GM18499 (cell line): Measurements from ENCODE around the gene MATK.
A peak's percentile ranks its signal among the peaks of the same experiment; 100 is the strongest.
"Not testable (repeated sequence)": the region's sequence is repeated elsewhere in the genome, so short reads cannot be mapped to it uniquely, and the experiment has no call there.

ENCODE experiments used
- ATAC-seq: cut with Tn5 transposase; IDR thresholded peaks from one replicate; pipeline ENCODE4 v1.9.1; 2021; ENCODE audit warnings: moderate number of reproducible peaks; ENCODE audit not compliant: insufficient read depth, unreplicated experiment

The MATK gene

DNA sequence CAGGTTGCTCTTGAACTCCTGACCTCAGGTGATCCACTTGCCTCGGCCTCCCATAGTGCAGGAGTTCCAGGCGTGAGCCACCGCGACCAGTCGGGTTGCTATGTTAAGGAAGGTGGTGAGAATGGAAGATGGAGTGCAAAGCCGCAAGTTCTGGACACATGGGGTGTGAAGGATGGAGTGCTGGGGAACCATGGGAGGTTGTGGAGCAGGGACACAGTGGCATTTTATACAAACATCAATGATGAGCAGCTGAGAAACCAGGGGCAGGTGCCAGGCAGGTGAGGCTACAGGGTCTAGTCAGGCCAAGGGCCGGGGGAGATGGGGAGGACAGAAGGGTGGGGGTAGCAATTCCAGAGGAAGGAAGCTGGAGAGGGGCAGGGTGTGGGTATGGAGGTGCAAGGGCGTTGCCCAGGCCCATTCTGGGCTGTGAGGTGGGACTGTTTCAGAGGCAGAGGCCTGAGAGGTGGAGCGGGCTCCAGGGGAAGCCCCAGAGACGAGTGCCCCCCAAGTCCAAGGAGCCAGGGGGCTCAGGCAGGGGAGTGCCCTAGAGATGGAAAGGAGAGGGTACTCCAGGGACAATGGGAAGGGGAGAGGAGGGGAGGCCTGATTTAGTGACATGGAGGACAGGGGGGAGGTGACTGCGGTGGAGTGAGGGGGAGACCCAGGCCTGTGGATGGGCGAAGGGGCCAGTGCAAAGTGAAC, 12.2 kb downstream of the MATK start:
- no peak for ATAC-seq

DNA sequence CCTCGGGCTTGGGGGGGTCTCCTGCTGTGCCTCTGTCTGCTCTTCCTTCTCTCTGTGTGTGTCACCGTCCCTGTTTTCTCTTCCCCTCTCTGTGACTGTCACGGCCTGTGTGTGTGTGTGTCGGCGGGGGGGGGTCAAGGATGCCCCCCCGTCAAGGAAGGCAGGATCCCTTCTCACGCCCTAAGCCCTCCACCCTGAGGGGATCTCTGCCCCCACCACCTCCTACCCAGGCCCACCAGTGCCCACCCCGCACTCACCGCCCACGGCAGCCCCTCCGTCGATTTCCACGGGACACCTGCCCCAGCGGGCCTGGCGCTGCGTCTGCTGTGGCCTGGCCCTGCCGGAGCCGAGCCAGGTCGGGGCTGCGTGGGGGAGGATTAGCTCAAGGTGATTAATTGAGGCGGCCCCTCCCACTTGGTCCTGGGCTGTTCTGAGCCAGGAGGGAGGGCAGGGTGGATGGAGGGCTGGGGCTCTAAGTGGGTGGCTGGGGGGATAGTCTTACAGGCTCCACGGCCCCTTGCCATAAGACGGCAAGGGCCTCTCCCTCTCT, 14.2 kb downstream of the MATK start, which contains the start of gene RAX2:
Gene RAX2 (minus strand): TSS at position 323 of the 550 bp plus-strand sequence. CDS start 486 bp downstream, outside the sequence.
- no peak for ATAC-seq

DNA sequence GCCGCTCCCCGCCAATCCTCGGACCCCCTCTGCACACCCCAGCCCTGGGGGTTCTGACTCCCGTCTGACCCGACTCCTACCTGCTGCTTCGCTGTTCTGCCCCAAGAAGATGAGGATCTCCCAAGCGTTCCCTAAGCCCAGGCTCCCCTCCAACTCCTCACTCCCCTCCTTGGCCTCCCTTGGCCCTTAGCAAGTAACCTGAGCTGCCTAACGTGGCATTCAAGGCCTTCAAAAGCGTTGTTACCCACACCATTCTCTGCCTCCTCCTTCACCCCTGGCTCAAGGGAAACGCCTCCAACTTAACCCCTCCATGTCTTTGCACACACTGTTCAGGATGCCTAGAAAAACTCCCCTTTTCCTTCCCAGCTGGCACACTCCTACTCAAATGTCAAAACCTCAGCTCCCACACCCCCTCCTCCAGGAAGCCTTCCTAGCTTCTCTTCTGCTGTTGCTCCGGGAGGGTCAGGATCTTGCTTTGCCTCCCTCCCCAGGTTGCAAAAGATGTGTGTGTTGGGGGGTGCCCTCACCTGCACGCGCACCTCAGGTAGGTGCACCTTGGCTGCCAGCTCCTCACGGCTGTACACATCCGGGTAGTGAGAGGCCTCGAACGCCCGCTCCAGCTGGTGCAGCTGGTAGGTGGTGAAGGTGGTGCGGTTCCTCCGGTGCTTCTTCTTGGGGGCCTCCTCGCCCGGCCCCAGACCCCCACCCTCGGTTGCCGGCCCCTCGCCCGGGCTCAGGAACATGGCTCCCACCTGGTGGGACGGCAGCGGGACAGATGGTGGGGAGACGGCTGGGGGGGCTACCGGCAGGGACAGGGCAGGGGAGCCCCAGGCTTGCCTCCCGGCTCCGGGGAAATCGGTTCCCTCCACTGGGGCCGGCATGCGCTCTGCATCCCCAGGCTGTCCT, 14.9 kb downstream of the MATK start:
- no peak for ATAC-seq

DNA sequence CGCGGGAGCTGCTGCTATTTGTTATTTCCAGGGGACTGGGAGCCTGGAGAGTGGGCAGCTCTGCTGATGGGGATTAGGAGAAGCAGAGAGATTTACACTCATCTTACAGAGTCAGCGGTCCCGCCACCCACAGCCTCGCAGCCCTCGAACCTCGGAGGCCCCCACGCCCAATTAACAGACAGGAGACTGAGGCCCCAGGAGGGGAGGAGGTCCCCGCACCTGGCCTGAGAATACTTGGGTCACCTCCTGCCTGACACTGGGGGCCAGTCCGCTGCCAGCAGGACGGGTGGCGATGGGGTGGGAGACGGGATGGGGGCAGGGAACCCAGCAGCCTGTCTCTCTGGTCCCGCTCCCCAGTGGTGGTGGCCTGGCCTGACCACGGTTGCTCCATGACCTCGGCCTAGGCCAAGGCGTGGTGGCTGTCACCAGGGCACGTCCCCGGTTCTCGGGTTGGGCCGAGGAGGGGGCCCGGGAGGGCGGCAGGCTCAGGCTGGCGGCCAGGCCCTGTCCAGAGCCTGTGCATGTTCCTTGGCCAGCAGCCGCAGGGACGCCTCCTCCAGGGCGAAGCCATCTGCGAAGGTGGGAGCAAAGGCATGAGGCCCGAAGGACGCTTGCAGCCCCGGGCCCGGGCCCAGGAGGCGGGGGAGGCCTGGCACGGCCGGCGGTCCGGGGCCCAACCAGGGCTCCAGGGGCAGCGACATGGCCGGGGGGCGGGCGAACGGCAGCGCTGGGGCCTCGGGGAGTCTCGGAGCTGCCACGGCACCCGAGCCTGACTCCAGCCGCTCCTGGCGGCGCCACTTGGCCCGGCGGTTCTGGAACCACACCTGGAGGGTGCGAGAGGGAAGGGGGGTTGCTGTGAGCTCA, 15.8 kb downstream of the MATK start:
- ATAC-seq, result no peak

DNA sequence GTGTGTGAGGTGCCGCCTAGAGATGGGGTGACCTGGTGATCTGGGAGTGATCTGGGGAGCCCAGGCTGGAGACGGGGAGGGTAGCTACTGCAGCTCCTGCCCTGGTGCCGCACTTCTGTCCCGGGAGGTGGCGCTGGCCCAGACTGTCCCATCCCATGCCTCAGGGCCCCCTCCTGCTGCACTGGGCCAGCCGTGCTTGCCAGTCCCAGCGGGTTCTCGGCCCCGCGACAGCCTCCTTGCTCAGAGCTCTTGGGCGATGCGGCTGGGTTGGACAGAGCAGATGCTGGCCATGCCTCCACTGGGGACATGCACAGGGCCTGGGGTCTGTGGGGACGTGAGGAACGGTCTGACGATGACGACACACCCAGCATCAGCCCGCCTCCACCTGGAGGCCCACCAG, 16.7 kb downstream of the MATK start:
- ATAC-seq, result no peak

DNA sequence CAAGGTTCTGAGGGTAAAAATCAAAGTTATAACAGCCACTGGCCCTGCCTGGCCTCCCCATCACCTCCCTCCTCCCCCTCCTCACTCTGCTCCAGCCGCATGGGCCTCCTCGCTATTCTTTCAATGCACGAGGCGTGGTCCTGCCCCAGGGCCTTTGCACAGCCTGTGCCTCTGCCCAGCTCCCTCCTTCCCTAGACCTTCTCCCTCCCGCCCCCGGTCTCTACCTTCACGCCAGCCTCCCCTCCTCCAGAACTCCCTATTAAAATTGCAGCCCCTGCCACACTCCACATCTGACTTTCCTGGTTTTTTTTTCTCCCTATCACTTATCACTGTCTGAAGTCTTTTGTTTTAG, 17.5 kb downstream of the MATK start:
- no peak for ATAC-seq

DNA sequence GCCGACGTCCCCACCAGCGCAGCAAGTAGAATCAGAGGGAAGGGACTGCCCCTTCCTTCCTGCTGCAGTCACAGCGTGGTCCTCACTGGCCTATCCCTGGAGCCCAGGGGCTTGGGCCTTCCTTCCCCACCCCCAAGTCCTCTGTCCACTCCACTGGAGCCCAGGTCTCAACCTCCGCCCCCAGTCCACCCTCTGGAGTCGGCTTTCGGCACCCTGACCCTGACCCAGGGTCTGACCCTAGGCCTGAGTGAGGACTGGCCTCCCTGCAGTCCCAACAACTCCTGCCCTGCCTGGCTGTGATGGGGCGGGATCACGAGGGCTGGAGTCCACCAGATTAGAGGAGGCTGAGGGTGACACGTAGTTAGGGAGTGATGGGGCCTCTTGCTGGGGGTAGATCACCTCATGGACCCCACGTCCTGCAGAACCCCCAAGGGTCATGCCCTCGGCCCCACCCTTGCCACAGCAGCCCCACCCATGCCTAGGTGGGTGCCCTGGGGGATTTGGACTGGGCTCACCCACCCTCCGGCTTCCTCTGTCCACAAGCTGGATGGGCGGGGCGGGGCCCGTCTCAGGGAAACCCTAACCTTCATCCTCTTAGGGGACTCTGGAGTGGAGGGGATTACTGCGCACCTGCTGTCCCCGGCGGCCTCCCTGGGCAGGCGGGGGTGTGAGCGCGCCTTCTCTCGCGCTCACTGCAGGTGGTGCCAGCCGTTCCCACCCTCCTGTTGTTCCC, 18.0 kb downstream of the MATK start:
- no peak for ATAC-seq

DNA sequence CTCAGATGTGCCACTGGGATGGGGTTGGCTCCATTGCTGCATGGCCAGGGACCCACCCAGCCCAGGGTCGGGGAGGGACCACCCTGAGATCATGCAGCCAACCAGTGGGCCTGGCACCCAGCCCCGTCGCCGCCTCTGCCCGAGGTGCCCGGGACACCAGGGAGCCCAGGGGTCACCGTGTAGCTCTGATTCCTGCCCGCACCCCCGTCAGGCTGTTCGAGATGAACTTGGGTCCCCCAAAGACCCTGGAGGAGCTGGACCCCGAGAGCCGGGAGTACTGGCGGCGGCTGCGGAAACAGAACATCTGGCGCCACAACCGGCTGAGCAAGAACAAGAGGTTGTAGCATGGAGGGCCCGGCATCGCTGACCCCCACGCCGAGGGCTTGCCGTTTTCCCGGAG, 19.1 kb downstream of the MATK start:
- no peak for ATAC-seq

DNA sequence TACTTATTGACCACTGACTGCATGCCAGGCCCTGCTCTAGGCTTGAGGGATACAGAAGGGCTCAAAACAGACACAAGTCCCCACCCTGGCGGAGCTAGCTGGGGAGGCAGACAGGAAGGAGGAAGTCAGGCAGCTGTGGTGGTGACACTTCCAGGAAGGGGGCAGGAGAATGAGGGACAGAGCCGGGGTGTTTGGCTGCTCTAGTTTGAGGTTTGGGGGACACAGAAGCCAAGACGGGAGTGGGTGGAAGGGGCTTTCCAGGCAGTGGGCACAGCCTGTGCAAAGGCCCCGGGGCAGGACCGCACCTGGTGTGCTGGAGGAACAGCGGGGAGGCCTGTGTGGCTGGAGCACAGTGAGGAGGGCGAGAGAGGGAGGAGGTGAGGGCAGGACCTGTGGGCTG, 19.7 kb downstream of the MATK start:
- no peak for ATAC-seq

DNA sequence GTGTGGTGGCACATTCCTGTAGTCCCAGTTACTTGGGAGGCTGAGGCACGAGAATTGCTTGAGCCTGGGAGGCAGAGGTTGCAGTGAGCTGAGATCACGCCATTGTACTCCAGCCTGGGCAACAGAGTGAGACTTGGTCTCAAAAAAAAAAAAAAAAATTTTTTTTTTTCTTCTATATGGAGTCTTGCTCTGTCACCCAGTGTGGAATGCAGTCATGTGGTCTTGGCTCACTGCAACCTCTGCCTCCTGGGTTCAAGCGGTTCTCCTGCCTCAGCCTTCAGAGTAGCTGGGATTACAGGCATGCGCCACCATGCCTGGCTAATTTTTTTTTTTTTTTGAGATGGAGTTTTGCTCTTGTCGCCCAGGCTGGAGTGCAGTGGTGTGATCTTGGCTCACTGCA, 20.4 kb downstream of the MATK start:
- ATAC-seq, result not testable (repeated sequence)

DNA sequence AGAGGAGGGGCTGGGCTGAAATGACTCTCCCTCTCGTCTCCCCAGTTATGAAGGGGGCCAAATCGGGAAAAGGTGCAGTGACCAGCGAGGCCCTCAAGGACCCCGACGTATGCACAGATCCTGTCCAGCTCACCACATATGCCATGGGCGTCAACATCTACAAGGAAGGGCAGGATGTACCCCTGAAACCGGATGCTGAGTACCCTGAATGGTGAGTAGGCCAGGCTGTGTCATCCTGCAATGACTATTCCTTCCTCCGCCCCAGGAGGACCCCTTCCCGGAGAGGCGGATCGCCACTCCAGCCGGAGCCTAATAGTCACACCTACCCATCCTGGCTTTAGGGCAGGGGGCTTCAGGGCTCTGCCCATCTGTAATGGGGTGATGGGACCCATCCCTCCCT, 21.1 kb downstream of the MATK start:
- ATAC-seq, result no peak

DNA sequence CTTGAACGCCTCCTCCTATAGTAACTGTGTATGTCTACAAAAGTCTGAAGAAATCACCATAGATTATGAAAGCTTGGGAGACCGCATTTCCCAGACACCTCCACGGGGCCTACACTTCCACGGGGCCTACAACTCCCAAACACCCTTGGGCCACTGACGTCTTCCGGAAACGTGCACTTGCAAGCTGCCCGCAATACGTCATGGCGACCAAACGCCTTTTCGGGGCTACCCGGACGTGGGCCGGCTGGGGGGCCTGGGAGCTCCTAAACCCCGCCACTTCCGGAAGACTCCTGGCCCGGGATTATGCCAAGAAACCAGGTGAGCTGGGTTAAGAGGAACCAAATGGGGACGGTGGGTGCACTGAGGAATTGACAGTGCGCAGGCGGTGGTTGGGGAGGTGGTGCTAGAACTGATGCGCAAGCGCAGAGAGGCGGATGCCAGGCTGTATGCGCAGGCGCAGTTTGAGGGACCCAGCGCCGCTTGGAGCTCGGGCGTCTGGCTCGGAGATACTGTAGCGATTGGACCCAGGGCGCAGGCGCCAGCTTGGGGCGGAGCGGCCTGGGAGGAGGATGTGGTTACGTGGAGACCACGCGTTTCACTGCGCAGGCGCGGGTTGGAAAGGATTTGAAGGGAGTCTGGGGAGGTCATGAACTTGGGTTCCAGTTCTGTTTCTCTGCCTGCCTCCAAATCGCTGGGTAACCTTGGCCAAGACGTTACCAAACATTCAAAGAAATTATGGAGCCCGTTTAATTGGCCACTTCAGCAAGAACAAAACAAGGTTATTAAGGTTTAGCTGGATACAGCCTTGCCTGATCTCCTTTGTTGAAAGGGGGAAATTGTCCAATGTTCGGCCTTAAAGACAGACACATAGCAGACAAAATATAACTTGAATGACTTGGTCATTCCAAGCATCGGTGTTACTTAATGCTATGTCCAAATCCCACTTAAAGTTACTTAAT, 23.4 kb downstream of the MATK start, which contains the start of gene MRPL54:
Gene MRPL54 (plus strand): TSS at position 182 of the 959 bp plus-strand sequence. CDS start 19 bp downstream, at position 201.
- peak; percentile 52 for ATAC-seq

DNA sequence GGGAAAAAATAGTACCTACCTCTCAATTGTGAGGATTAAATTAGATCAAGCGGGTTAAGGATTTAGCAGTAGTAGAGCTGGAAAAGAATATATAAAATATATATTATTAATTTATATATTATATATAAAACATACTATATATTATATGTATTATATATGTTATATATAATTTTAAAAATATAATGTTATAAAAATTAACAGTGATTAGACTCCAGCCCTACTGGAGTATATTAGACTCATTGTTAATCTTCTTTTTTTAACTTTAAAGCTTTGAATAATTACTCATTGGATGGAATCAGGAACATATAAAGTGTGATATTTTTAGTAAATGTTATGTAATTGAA, 24.1 kb downstream of the MATK start:
- no peak for ATAC-seq

DNA sequence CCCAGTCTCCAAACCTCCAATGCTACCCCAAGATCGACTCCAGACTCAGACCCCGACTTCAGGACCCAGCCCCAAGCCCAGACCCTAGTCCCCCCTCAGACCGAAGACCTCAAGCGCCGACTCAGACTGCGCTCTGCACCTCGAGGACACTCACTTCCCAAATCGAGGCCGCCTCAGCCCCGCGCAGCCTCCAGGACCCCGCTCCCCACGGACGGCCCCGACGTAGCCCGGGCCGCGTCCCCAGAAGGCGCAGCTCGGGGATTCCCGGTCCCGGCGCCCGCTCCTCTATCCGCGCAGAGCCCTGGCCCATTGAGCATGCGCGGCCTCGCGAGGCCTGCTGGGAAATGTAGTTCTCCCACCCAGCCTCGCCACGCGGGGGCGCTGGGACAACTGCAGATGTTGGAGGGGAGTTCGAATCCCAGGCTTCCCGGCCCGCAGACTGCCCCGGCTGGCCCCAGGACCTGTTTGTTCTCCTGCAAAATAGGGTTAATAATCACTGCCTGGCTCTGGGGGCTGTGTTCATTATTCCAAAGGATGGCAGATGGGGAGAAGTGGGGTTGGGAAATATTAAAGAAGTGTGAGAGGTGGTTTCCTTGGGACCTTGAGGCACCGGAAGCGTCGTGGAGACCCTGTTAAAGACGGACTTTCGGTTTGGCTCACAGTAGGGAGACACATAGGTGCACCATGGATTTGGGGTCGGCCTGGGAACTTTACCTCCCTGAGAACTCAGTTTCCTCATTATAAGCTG, 24.6 kb downstream of the MATK start, which contains the start of gene APBA3:
Gene APBA3 (minus strand): TSS at position 311 of the 748 bp plus-strand sequence. CDS start 1,428 bp downstream, outside the sequence.
- no peak for ATAC-seq

DNA sequence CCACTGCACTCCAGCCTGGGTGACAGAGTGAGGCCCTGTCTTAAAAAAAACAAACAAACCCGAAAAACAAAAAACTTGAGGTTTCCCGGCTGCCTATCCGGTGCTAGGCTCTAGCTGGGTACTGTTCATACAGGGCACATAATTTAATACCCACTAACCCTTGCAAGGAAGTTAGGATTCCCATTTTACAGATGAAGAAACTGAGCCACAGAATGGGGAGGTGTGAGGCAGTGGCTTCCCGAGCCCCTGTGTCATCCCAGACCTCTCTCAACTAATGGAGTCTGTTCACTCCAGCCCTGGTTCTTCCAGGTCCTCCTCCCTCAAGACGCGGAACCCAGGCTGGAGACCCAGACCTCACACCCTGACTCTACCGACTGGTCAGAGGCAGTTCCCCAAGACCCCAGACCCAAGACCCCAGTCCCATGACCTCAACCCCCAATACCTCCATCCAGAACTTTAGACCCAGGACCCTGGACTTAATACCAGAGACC, 25.3 kb downstream of the MATK start:
- no peak for ATAC-seq

DNA sequence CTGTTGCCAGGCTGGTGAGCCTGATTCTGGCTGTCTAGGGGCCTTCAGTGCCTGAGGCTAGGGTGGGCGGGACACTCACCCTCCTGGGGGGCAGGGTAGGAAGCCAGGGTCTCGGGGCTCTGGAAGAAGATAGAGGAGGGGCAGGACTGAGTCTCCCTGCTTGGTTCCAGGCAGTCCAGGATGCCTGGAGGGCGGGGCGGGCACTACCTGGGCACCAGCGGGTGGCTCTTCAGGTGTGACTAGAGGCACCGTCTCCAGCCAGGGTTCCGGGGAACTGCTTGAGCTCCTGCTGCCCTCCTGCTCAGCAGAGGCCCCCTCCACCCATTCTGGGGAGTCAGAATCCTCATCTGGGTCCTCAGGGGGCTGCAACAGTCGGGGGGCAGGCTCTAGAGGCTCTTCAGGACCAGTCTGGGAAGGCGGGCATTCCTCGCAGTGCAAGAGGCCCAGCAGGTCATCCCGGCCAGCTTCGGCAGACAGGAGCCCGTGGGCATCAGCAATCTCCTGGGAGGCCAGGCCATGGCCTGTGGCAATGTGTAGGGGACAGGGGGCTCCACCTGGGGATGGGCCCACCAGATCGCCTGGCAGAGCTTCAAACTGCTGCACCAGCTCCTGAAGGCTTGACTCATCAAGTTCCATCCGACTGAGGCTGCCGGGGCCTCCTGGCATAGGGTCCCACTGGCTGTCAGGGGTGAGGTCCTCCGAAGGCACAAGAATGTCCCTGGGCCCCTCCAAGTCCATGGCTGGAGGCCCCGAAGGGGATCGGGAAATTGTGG, 26.5 kb downstream of the MATK start:
- no peak for ATAC-seq

DNA sequence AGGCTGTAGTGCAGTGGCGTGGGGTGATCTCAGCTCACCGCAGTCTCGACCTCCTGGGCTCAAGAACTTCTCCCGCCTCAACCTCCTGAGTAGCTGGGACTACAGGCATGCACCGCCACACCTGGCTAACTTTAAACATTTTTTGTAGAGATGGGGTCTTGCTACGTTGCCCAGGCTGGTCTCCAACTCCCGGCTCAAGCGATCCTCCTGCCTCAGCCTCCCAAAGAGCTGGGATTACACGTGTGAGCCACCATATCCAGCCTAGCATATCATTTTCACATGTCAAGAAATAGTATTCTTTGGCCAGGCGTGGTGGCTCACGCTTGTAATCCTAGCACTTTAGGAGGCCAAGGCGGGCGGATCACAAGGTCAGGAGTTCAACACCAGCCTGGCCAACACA, 27.9 kb downstream of the MATK start:
- not testable (repeated sequence) for ATAC-seq
